ENCODE data around the gene KIF3C. TPM values are rescaled to one million over a fixed set of nuclear protein-coding genes. Genes with fewer than 3 reads are reported as not detected.

KIF3C gene
- total and polyA plus RNA-seq, 2 of the 8 experiments (the other 6 are each of a cell fraction or from before 2014, with no cell fraction given), result 13.4 to 58.1 TPM

GRCh38 chr2:25895018-25895417, 87.3 kb downstream of the KIF3C start (continued):
- TF ChIP-seq CTCF (IDR thresholded peaks at IDR 0.05; ENCODE audit: control extremely low read depth in 1 of 3, insufficient read depth in 1 of 3, low read depth in 1 of 3, low read length in 3 of 3), result no peak
- TF ChIP-seq JUND (IDR thresholded peaks at IDR 0.05; ENCODE audit: low read length), result no peak
- TF ChIP-seq TAF1 (IDR thresholded peaks at IDR 0.05; ENCODE audit: low read depth, low read length), result no peak
- TF ChIP-seq NRF1 (IDR thresholded peaks at IDR 0.05; ENCODE audit: low read depth, low read length), result no peak
- TF ChIP-seq RNF2 (IDR thresholded peaks at IDR 0.05; ENCODE audit: borderline replicate concordance, low read depth, low read length, missing control alignments, poor library complexity, severe bottlenecking), result no peak
- no peak for TF ChIP-seq CBX8 (IDR thresholded peaks at IDR 0.05; ENCODE audit: borderline replicate concordance, low read depth, low read length)

Data from H1 (cell line).